ENCODE results near the gene METRNL. TPM values are rescaled to one million over a fixed set of nuclear protein-coding genes. Genes with fewer than 3 reads are reported as not detected.
A peak's percentile ranks its signal among the peaks of the same experiment; 100 is the strongest.
"Not testable (repeated sequence)": the region's sequence is repeated elsewhere in the genome, so short reads cannot be mapped to it uniquely, and the experiment has no call there.

The METRNL gene
- 27.8 and 31.9 TPM in 2 replicates for total RNA-seq (2014; rRNA removed; shearing (Covaris generic))

- in situ Hi-C loops (cut with HindIII; ENCODE audit: low sequenced_read_pairs) = no loop called here
- DNase-seq (ENCODE audit: low spot score) = peak; percentile 37
Observed at GRCh38 chr17:83079352-83079747, at the start of gene METRNL. METRNL (plus strand) TSS chr17:83079609; CDS start chr17:83079816, 207 bp downstream.

- DNase-seq (ENCODE audit: low spot score) = no peak
- in situ Hi-C loops (cut with HindIII; ENCODE audit: low sequenced_read_pairs) = no loop called here
Observed at GRCh38 chr17:83030432-83030831, 49.0 kb upstream of the METRNL start.

GRCh38 chr17:83031321-83031945 is 48.0 kb upstream of the METRNL start:
- in situ Hi-C loops (cut with HindIII; ENCODE audit: low sequenced_read_pairs) = no loop called here
- DNase-seq (ENCODE audit: low spot score) = no peak

GRCh38 chr17:83031946-83032451 is 47.4 kb upstream of the METRNL start:
- DNase-seq (ENCODE audit: low spot score); in situ Hi-C loops (cut with HindIII; ENCODE audit: low sequenced_read_pairs): not testable (repeated sequence)

- in situ Hi-C loops (cut with HindIII; ENCODE audit: low sequenced_read_pairs) = no loop called here
- DNase-seq (ENCODE audit: low spot score) = no peak
Observed at GRCh38 chr17:83032781-83033180, 46.6 kb upstream of the METRNL start.

GRCh38 chr17:83034525-83034924 is 44.9 kb upstream of the METRNL start:
- no peak for DNase-seq (ENCODE audit: low spot score)
- in situ Hi-C loops (cut with HindIII; ENCODE audit: low sequenced_read_pairs) = no loop called here

- in situ Hi-C loops (cut with HindIII; ENCODE audit: low sequenced_read_pairs) = no loop called here
- no peak for DNase-seq (ENCODE audit: low spot score)
Observed at GRCh38 chr17:83035722-83036121, 43.7 kb upstream of the METRNL start.

- in situ Hi-C loops (cut with HindIII; ENCODE audit: low sequenced_read_pairs) = no loop called here
- no peak for DNase-seq (ENCODE audit: low spot score)
Observed at GRCh38 chr17:83036193-83036592, 43.2 kb upstream of the METRNL start.

- in situ Hi-C loops (cut with HindIII; ENCODE audit: low sequenced_read_pairs) = no loop called here
- DNase-seq (ENCODE audit: low spot score) = no peak
Observed at GRCh38 chr17:83036666-83037065, 42.7 kb upstream of the METRNL start.

GRCh38 chr17:83037084-83037873 is 42.1 kb upstream of the METRNL start:
- in situ Hi-C loops (cut with HindIII; ENCODE audit: low sequenced_read_pairs) = no loop called here
- DNase-seq (ENCODE audit: low spot score) = no peak

- no peak for DNase-seq (ENCODE audit: low spot score)
- in situ Hi-C loops (cut with HindIII; ENCODE audit: low sequenced_read_pairs) = no loop called here
Observed at GRCh38 chr17:83037874-83038165, 41.6 kb upstream of the METRNL start.

GRCh38 chr17:83038983-83039382 is 40.4 kb upstream of the METRNL start:
- in situ Hi-C loops (cut with HindIII; ENCODE audit: low sequenced_read_pairs); DNase-seq (ENCODE audit: low spot score): not testable (repeated sequence)

- no peak for DNase-seq (ENCODE audit: low spot score)
Observed at GRCh38 chr17:83041305-83041704, 38.1 kb upstream of the METRNL start.

GRCh38 chr17:83042522-83043158 is 36.8 kb upstream of the METRNL start:
- no peak for DNase-seq (ENCODE audit: low spot score)
- in situ Hi-C loops (cut with HindIII; ENCODE audit: low sequenced_read_pairs) = no loop called here

More at GRCh38 chr17:83041305-83041704, 38.1 kb upstream of the METRNL start:
- in situ Hi-C loops (cut with HindIII; ENCODE audit: low sequenced_read_pairs) = no loop called here

- DNase-seq (ENCODE audit: low spot score); in situ Hi-C loops (cut with HindIII; ENCODE audit: low sequenced_read_pairs): not testable (repeated sequence)
Observed at GRCh38 chr17:83044479-83044878, 34.9 kb upstream of the METRNL start.

- DNase-seq (ENCODE audit: low spot score) = no peak
- in situ Hi-C loops (cut with HindIII; ENCODE audit: low sequenced_read_pairs) = no loop called here
Observed at GRCh38 chr17:83046448-83047181, 32.8 kb upstream of the METRNL start.

- in situ Hi-C loops (cut with HindIII; ENCODE audit: low sequenced_read_pairs) = no loop called here
- DNase-seq (ENCODE audit: low spot score) = no peak
Observed at GRCh38 chr17:83047182-83047478, 32.3 kb upstream of the METRNL start.

GRCh38 chr17:83047818-83048475 is 31.5 kb upstream of the METRNL start:
- DNase-seq (ENCODE audit: low spot score); in situ Hi-C loops (cut with HindIII; ENCODE audit: low sequenced_read_pairs): not testable (repeated sequence)
